ENCODE data around the gene C1QL1. TPM values are rescaled to one million over a fixed set of nuclear protein-coding genes. Genes with fewer than 3 reads are reported as not detected.

Gene C1QL1
- total RNA-seq, 1 donor from 2014 or later = 37.0 TPM

DNA sequence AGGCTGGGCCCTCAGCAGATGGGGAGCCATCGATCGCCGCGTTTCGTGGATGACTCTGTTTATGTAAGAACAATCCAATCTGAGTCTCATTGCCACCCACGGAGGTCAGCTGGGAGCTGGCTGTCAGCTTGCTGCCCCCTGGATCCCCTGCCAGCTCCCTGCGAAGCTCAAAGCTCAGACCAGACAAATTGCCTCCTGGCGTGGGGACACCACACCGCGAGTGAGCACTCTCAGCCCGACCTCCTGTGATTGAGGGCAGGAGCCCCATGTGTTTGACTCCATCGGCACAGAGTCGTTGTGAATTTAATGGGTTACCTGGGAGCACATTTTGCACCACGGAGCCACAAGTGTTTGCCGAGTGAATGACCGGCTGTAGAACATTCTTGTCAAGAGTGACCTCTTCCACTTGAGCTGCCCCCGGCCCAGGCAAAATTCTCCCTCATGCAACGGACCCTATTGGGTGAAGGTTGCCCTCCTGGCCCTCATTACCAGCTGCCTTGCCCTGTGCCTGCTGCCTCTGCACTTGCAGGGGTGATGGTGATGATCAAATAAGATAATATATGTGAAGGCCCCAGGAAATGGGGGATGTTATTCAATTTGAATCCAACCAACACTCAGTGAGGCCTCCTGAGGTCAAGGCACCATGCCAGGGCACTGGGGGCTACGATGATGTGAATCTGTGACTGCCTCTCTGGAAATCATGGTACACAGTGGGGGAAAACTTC, 45.2 kb downstream of the C1QL1 start:
- Mint-ChIP-seq H3K9me3 (ENCODE audit: low read depth) (no peaks in the 10 kb centered on the region), H3K4me3 (ENCODE audit: low read depth) (no peak overlapping the region), H3K36me3 (ENCODE audit: insufficient read depth) (peaks cover 5% of the 10 kb centered on the region), H3K27ac (no peak overlapping the region), H3K27me3 (peaks cover 46% of the 10 kb centered on the region), H3K4me1 (ENCODE audit: low read depth) (peaks cover 2% of the 10 kb centered on the region)
- TF ChIP-seq, protein P1, sequence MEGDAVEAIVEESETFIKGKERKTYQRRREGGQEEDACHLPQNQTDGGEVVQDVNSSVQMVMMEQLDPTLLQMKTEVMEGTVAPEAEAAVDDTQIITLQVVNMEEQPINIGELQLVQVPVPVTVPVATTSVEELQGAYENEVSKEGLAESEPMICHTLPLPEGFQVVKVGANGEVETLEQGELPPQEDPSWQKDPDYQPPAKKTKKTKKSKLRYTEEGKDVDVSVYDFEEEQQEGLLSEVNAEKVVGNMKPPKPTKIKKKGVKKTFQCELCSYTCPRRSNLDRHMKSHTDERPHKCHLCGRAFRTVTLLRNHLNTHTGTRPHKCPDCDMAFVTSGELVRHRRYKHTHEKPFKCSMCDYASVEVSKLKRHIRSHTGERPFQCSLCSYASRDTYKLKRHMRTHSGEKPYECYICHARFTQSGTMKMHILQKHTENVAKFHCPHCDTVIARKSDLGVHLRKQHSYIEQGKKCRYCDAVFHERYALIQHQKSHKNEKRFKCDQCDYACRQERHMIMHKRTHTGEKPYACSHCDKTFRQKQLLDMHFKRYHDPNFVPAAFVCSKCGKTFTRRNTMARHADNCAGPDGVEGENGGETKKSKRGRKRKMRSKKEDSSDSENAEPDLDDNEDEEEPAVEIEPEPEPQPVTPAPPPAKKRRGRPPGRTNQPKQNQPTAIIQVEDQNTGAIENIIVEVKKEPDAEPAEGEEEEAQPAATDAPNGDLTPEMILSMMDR (IDR thresholded peaks at IDR 0.05; ENCODE audit: unreplicated experiment) = no peak
- DNase-seq (ENCODE audit: low spot score, unreplicated experiment) = no peak

DNA sequence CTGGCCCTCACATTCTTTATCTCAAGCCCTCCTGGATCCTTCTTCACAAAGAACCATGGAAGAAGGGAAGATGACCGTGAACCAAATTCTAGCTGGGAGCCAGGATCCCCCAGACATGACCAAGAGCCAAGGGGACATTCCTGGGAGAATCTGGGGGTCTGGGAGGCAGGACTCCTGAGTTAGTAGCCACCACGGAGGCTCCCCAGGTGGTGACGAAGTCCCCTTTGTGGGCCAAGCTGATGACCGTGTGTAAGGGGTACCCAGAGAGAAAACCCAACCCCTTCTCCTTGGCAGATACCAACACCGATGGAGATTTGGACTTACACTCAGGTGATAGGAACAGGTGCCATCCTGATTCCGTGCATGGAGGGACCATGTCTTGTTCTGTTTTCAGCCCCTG, 46.0 kb downstream of the C1QL1 start:
- DNase-seq (ENCODE audit: low spot score, unreplicated experiment) = no peak
- Mint-ChIP-seq H3K4me1 (ENCODE audit: low read depth) (peaks cover 2% of the 10 kb centered on the region), H3K27me3 (peaks cover 49% of the 10 kb centered on the region), H3K36me3 (ENCODE audit: insufficient read depth) (peaks cover 5% of the 10 kb centered on the region), H3K27ac (no peak overlapping the region), H3K4me3 (ENCODE audit: low read depth) (no peak overlapping the region), H3K9me3 (ENCODE audit: low read depth) (no peaks in the 10 kb centered on the region)
- TF ChIP-seq, protein P1 (IDR thresholded peaks at IDR 0.05; ENCODE audit: unreplicated experiment) = no peak

DNA sequence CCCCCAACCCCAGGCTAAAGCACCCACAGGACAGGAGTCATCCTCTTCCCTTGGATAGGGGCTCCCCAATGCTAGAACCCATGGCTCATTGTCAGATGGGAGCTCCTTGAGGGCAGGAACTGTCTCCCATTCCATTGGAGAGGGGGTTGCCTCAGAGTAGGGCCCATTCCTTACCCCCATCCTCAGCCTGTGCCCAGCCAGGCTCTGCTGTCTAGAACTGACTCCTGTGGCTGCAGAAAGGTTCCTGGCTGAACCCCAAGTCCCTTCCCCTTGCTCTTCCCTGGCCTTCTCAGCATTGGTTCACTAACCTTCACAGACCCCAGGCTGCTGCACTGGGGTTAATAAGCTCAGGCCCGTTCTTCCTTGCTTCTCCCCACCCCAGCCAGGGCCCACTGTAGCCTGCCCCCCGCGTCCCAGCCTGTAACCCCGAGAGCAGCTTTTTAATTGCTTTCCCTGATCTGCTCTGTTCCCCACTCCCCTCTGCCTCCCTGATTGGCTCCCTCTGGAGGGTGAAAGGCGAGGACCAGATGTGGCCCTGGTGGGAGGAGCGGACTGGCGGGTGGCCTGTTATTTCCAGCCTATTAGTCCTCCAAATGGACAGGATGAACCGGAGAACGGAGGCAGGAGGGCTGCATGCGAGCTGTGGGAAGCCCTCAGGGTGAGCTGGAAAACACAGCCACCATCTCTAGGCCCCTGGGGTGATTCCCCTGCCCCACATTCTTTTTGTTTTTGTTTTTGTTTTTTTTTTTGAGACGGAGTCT, 46.8 kb downstream of the C1QL1 start:
- Mint-ChIP-seq H3K36me3 (ENCODE audit: insufficient read depth) (peaks cover 2% of the 10 kb centered on the region), H3K4me1 (ENCODE audit: low read depth) (peaks cover 2% of the 10 kb centered on the region), H3K4me3 (ENCODE audit: low read depth) (no peak overlapping the region), H3K9me3 (ENCODE audit: low read depth) (no peaks in the 10 kb centered on the region), H3K27me3 (peaks cover 49% of the 10 kb centered on the region), H3K27ac (no peak overlapping the region)
- TF ChIP-seq, protein P1 (IDR thresholded peaks at IDR 0.05; ENCODE audit: unreplicated experiment) = no peak
- no peak for DNase-seq (ENCODE audit: low spot score, unreplicated experiment)

DNA sequence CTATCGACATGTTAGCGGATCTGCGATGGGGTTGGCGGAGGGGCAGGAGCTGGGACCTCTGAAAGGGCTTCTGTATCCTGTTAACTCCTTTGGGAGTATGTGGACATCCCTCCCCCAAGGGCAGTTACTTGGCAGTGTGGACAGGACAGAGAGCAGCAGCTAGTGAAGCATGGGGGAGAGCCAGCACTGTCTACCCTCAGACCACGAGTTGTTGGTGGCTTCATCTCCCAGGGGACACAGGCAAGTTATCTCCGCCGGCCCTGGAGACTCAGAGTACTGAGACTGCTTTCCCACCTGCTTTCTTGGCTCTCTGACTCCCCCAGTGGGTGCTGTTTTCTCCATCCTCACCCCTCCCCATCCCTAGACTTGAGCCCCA, 47.5 kb downstream of the C1QL1 start:
- H3K4me3 Mint-ChIP-seq (ENCODE audit: low read depth) = no peak overlapping the region
- TF ChIP-seq, protein P1 (IDR thresholded peaks at IDR 0.05; ENCODE audit: unreplicated experiment) = no peak
- peaks cover 2% of the 10 kb centered on the region for H3K4me1 Mint-ChIP-seq (ENCODE audit: low read depth)
- no peak overlapping the region for H3K27ac Mint-ChIP-seq
- H3K27me3 Mint-ChIP-seq = peaks cover 49% of the 10 kb centered on the region
- DNase-seq (ENCODE audit: low spot score, unreplicated experiment) = no peak
- H3K9me3 Mint-ChIP-seq (ENCODE audit: low read depth) = no peaks in the 10 kb centered on the region
- no peaks in the 10 kb centered on the region for H3K36me3 Mint-ChIP-seq (ENCODE audit: insufficient read depth)

DNA sequence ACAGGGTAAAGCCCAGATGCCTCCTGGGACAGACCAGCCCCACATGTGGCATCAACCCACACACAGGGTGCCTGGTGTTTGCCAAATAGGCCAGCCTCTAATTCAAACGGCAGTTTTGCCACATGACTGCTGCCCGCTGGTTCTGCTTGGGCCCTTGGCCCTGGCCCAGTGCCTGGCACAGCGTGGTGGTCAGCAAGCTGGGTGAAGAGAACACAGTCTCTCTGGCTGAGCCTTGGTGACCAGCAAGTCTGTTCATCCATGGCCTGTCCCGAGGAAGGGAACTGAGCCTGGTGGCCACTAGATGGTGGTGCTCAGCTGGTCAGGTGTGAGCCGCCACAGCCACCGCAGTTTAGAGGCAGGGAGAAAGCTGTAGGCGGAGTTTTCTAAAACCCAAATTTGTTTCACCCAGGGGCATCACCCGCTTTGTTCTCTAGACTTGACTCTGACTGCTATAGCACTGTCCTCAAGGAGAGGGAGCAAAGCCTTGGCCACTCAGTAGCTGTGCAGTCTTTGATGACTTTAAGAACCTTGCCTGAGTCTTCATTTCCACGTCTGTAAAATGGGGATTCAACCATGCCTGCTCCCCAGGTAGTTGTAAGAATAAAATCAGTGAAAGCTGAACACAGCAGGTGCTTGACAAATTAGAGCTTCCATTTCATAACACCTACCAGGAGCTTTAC, 48.1 kb downstream of the C1QL1 start:
- peaks cover 2% of the 10 kb centered on the region for H3K4me1 Mint-ChIP-seq (ENCODE audit: low read depth)
- H3K9me3 Mint-ChIP-seq (ENCODE audit: low read depth) = no peaks in the 10 kb centered on the region
- peaks cover 49% of the 10 kb centered on the region for H3K27me3 Mint-ChIP-seq
- no peak overlapping the region for H3K4me3 Mint-ChIP-seq (ENCODE audit: low read depth)
- no peak overlapping the region for H3K27ac Mint-ChIP-seq
- TF ChIP-seq, protein P1 (IDR thresholded peaks at IDR 0.05; ENCODE audit: unreplicated experiment) = peak; percentile 79
- DNase-seq (ENCODE audit: low spot score, unreplicated experiment) = peak; percentile 64
- H3K36me3 Mint-ChIP-seq (ENCODE audit: insufficient read depth) = no peaks in the 10 kb centered on the region
